Activated CD4-positive, alpha-beta T cell treated with anti-CD3 and anti-CD28 coated beads, Interleukin-2, amount 10 ng/mL, durations not matched to agents 24 days and 14 days (primary cell): ENCODE results near the gene CR1L. TPM values are rescaled to one million over a fixed set of nuclear protein-coding genes. Genes with fewer than 3 reads are reported as not detected.
"Not testable (repeated sequence)": the region's sequence is repeated elsewhere in the genome, so short reads cannot be mapped to it uniquely, and the experiment has no call there.

ENCODE experiments used
- DNase-seq: peaks from one replicate; pipeline ENCODE4 v3.0.0; 2022
- H3K27ac Mint-ChIP-seq: one replicate; pipeline ENCODE4 v1.8.0; 2022; ENCODE audit warnings: mild to moderate bottlenecking, mixed read lengths
- H3K27me3 Mint-ChIP-seq: one replicate; pipeline ENCODE4 v1.8.0; 2022; ENCODE audit warnings: mixed read lengths
- H3K36me3 Mint-ChIP-seq: one replicate; pipeline ENCODE4 v1.8.0; 2022; ENCODE audit warnings: low read depth, mild to moderate bottlenecking, mixed read lengths
- H3K4me1 Mint-ChIP-seq: one replicate; pipeline ENCODE4 v1.8.0; 2021; ENCODE audit warnings: mixed read lengths
- H3K4me3 Mint-ChIP-seq: one replicate; pipeline ENCODE4 v1.8.0; 2022; ENCODE audit warnings: mild to moderate bottlenecking, moderate library complexity, mixed read lengths
- H3K9me3 Mint-ChIP-seq: one replicate; pipeline ENCODE4 v1.8.0; 2021; ENCODE audit warnings: mixed read lengths
- intact Hi-C: fragments of 100-400 bp; cut with micrococcal nuclease; formaldehyde crosslinking; loops from one replicate; pipeline ENCODE4 v1.15.1; 2023
- total RNA-seq: library from RNA; stranded (reverse); gene quantifications from 2 replicates; pipeline ENCODE4 v1.2.3, GENCODE V29; 2022

Gene CR1L
- total RNA-seq = not detected in 2 replicates

DNA sequence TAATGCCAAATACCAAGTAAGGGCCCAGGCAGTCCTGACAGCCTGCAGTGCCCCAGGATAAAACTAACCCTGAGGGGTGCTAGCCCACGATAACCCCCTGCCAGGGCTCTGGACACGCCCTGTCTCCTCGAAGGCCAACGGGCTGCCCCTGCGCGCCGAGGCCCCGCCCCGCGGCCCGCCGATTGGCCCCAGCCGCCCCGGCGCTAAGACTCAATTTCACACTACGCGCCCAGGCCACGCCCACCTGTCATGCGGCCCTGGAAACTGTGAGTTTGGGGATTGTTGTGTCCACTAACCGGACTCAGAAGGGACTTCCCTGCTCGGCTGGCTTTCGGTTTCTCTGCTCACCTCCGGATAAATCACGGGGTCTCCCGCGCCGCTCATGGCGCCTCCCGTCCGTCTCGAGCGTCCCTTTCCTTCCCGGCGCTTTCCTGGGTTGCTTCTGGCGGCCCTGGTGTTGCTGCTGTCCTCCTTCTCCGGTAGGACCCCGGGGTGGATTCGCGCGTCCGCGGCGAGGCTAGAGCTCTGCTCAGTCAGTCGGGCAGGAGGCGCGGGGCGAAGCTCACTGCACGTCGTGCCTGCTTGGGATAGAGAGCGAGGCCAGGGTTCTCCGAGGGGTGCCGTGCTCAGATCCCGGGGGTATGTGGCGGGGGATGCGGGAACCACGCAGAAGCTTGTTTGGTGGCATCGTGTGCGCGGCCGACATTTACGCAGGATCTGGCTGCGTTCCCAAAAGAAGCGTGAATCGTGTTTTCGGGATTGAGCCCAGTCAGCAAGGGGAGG lies at the start of gene CR1L:
Gene CR1L (plus strand): TSS at position 282 of the 783 bp plus-strand sequence. CDS start 101 bp downstream, at position 383.
- peak; percentile 94 for DNase-seq
- Mint-ChIP-seq H3K4me1 (peaks cover 5% of the 10 kb centered on the region), H3K27ac (no peak within 1 kb of the TSS), H3K27me3 (peaks cover 52% of the 10 kb centered on the region), H3K9me3 (no peaks in the 10 kb centered on the region), H3K36me3 (no peaks in the 10 kb centered on the region), H3K4me3 (peak within 1 kb of the TSS; percentile 69)
- intact Hi-C loops = loop anchor here (5.0 kb wide), 1 partner anchor 152 kb away; no protein-coding TSS in a partner anchor

DNA sequence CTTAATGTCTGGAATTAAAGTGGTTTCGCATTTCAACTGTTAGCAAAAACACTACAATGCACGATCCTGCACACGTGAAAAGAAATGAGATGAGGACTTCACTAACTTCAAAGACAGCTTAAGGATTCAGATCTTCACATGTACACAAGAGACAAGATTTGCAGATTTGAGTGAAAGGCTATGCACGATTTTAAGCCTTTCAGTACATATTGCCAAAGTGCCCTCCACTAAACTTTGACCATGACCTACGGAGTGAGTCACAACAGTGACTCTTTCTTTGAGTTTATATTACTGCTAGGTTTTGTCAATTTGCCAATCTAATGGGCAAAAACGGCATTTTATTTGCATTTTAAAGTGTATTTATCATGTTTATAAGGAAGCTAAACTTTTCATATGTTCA lies 41.2 kb upstream of the CR1L start:
- Mint-ChIP-seq H3K9me3 (no peaks in the 10 kb centered on the region), H3K27ac (no peak overlapping the region), H3K4me3 (no peak overlapping the region), H3K27me3 (peaks cover 35% of the 10 kb centered on the region), H3K36me3 (no peaks in the 10 kb centered on the region), H3K4me1 (no peaks in the 10 kb centered on the region)
- intact Hi-C loops = no loop called here
- no peak for DNase-seq

DNA sequence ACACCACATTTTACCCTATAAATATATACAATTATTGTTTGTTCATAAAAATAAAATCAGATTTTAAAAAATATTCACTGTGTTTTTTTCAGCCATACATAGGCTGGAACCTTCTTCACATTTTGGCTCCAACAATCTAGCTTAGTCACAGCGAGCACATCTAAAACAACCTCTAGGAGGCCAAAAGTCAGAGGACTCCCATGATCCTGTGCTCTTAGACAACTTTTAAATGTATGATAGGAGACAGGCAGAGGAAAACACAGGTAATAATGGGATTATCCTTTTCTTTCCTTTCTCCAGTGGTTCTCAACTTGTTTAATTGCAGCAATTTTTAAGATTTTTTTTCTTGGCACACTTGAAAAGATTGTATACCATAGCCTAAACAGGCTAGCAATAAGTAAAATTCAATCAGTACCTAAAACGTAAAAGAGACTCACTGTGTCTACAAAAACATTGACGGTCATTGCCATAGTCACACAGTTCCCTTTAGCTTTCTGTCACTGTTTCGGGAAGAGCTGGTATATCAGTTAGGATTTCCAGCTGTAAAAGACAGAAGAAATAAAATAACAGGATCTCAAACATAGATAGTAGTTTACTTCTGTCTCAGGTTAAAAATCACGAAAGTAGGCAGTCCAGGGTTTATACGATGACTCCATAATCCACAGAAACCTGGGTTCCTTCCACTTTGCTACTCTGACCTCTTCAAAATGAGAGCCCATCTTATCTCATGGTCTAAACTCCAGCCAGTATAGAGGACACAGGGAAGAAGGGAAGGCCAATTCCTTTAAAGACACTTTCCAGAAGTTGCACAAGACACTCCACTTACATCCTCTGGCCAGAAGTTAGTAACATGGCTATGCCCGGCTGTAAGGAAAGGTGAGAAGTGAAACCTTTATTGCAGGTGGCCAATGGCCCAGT lies 39.2 kb upstream of the CR1L start:
- no peak overlapping the region for H3K27ac Mint-ChIP-seq
- no peaks in the 10 kb centered on the region for H3K9me3 Mint-ChIP-seq
- peaks cover 29% of the 10 kb centered on the region for H3K27me3 Mint-ChIP-seq
- no peak for DNase-seq
- H3K4me3 Mint-ChIP-seq = no peak overlapping the region
- intact Hi-C loops = no loop called here
- H3K4me1 Mint-ChIP-seq = no peaks in the 10 kb centered on the region
- no peaks in the 10 kb centered on the region for H3K36me3 Mint-ChIP-seq

DNA sequence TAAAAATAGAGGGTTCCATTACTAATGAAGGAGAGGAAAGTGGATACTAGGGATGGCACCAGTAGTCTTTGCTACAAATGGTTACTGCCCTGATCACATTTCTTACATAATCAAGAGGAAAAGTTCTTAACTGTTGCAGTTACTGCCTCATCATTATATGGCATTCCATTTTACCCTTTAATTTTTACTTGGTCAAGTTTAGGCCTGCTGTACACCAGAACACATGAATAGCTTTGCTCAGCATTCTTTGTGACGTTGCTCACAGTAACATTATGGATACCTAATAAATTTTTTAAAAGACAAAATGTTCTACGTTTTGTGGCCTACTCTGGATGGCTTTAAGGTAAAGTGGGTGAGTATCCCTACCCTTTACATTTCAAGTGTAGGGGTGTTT lies 38.6 kb upstream of the CR1L start:
- Mint-ChIP-seq H3K4me1 (no peaks in the 10 kb centered on the region), H3K36me3 (no peaks in the 10 kb centered on the region), H3K9me3 (no peaks in the 10 kb centered on the region), H3K4me3 (no peak overlapping the region), H3K27ac (no peak overlapping the region), H3K27me3 (peaks cover 29% of the 10 kb centered on the region)
- DNase-seq = no peak
- intact Hi-C loops = no loop called here

GRCh38 chr1:207612762-207613161 lies 32.2 kb upstream of the CR1L start:
- Mint-ChIP-seq H3K9me3 (no peaks in the 10 kb centered on the region), H3K27ac (no peak overlapping the region), H3K4me3 (no peak overlapping the region), H3K27me3 (peaks cover 12% of the 10 kb centered on the region), H3K36me3 (no peaks in the 10 kb centered on the region), H3K4me1 (no peaks in the 10 kb centered on the region)
- intact Hi-C loops = no loop called here
- DNase-seq = no peak

DNA sequence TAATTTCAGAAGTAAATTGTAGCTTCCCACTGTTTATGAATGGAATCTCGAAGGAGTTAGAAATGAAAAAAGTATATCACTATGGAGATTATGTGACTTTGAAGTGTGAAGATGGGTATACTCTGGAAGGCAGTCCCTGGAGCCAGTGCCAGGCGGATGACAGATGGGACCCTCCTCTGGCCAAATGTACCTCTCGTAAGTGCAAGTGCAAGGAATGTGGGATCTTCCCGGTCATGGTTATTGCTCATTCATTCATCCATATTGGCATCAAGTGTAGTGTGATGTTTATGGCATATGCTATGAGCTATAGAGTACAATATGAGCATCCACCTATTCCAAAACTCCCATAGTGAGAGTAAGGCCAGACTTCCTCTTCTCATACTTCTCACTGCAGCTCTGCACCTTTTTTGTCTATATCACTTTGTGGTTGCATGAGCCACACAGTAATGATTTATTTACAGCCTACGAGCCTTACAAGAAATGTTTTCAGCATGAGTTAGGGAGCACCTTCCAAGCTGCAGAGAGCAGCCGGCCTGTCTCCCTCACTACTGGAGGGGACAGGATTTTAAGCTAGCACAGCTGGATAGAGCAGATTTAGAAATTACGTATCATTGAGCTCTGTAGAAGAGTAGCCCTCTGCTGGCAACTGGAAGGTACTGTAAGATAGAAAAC lies 24.9 kb upstream of the CR1L start:
- Mint-ChIP-seq H3K9me3 (no peaks in the 10 kb centered on the region), H3K36me3 (no peaks in the 10 kb centered on the region), H3K27me3 (peaks cover 20% of the 10 kb centered on the region), H3K4me3 (no peak overlapping the region), H3K4me1 (no peaks in the 10 kb centered on the region), H3K27ac (no peak overlapping the region)
- DNase-seq = peak; percentile 68
- intact Hi-C loops = no loop called here

DNA sequence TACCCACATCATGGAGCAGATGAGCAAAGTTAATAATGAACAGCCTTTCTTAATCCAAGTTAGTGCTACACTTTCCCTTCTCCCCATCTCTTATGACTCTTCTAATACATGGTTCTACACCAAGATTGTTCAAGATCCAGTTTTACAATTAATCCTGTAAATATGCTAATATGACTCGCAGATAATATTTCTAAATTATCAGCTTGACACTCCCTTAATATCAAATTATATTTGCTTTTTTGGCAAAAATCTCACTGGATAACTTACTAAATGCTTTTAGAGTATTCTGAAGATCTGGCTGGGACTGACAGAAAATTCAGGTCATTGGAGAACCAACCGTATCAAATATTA lies 24.4 kb upstream of the CR1L start:
- no peaks in the 10 kb centered on the region for H3K4me1 Mint-ChIP-seq
- H3K27ac Mint-ChIP-seq = no peak overlapping the region
- peaks cover 21% of the 10 kb centered on the region for H3K27me3 Mint-ChIP-seq
- intact Hi-C loops = no loop called here
- H3K9me3 Mint-ChIP-seq = no peaks in the 10 kb centered on the region
- DNase-seq = no peak
- H3K4me3 Mint-ChIP-seq = no peak overlapping the region
- no peaks in the 10 kb centered on the region for H3K36me3 Mint-ChIP-seq

DNA sequence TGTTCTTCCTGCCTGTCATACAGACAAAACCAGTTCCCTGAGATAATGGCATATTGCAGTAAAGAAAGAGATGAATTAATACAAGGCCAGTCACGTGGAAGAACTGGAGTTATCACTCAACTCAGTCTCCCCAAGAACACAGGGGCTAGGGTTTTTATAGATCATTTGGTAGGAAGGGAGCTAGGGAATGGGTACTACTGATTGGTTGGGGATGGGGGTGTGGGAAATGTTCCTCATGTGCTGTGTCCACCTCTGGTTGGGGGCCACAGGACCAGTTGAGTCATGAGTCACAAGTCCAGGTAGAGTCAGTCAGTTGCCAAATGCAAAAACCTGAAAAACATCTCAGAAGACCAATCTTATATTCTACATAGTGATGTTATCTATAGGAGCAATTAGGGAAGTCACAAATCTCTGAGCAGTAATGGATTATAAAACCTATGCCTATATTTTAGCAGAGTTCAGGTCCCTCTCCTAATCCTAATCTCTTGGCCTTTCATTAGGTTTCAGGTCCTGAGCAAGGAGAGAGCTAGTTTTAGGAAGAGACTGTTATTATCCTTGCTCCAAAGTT lies 19.3 kb upstream of the CR1L start:
- H3K27me3 Mint-ChIP-seq = peaks cover 18% of the 10 kb centered on the region
- H3K4me1 Mint-ChIP-seq, H3K27ac Mint-ChIP-seq, intact Hi-C loops, H3K4me3 Mint-ChIP-seq, DNase-seq, H3K36me3 Mint-ChIP-seq, H3K9me3 Mint-ChIP-seq: not testable (repeated sequence)

- no peak overlapping the region for H3K4me3 Mint-ChIP-seq
- H3K27me3 Mint-ChIP-seq = peaks cover 20% of the 10 kb centered on the region
- intact Hi-C loops = no loop called here
- no peak overlapping the region for H3K27ac Mint-ChIP-seq
- no peak for DNase-seq
- H3K36me3 Mint-ChIP-seq = no peaks in the 10 kb centered on the region
- H3K9me3 Mint-ChIP-seq = no peaks in the 10 kb centered on the region
- H3K4me1 Mint-ChIP-seq = no peaks in the 10 kb centered on the region
Measured at GRCh38 chr1:207626972-207627337, 18.0 kb upstream of the CR1L start.

DNA sequence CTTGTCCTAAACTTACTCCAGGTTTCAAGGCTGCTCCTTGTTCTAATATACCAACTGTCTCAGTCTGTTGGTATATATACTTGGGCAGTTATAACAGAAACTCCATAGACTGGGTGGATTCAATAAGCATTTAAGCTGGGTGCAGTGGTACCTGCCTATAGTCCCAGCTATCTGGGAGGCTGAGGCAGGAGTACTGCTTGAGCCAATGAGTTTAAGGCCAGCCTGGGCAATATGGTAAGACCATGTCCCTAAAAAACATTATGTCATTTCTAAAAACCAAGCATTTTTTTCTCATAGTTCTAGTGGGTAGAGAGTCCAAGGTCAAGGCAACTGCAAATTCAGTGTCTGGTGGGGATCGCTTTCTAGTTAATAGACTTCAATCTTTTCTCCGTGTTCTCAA lies 17.4 kb upstream of the CR1L start:
- intact Hi-C loops = no loop called here
- DNase-seq = no peak
- Mint-ChIP-seq H3K4me3 (no peak overlapping the region), H3K9me3 (no peaks in the 10 kb centered on the region), H3K27ac (no peak overlapping the region), H3K36me3 (no peaks in the 10 kb centered on the region), H3K4me1 (no peaks in the 10 kb centered on the region), H3K27me3 (peaks cover 19% of the 10 kb centered on the region)

DNA sequence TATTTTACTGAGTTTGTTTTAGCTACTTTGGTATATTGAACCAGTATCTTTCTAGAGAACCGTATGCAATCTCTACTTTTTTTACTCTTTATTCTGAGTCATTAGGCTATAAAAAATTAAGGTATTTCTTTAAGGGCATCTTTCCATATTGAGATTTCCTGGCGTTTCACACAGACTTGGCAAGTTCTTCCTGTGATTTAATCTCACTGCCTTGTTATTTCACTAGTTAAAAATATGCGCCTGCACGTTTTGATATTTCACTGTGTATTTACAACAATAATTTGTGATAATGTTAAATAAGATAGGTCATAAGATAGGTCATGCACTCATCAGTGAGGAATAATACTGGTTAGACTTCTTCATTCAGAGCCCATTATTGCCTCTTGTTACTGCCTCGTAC lies 16.2 kb upstream of the CR1L start:
- intact Hi-C loops = no loop called here
- Mint-ChIP-seq H3K36me3 (no peaks in the 10 kb centered on the region), H3K27me3 (peaks cover 16% of the 10 kb centered on the region), H3K27ac (no peak overlapping the region), H3K4me1 (no peaks in the 10 kb centered on the region), H3K4me3 (no peak overlapping the region), H3K9me3 (no peaks in the 10 kb centered on the region)
- DNase-seq = no peak

DNA sequence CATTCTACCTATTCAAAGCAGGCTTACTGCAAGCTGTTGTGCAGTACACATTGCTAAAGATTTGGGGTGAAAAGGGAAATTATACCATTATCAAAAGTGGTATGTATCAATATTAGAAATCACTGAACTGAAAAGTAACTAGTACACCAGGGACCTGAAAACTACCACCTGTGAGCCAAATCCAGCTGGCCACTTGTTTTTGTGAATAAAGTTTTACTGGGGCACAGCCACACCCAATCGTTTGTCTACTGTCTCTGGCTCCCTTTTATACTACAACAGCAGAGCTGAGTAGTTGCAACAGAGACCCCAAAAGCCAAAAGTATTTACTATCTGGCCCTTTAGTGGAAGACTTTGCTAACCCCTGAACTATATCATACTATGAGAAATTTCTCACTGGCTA lies 13.8 kb upstream of the CR1L start:
- intact Hi-C loops = no loop called here
- Mint-ChIP-seq H3K4me3 (no peak overlapping the region), H3K36me3 (no peaks in the 10 kb centered on the region), H3K27ac (no peak overlapping the region), H3K27me3 (peaks cover 17% of the 10 kb centered on the region), H3K9me3 (no peaks in the 10 kb centered on the region), H3K4me1 (no peaks in the 10 kb centered on the region)
- DNase-seq = no peak

DNA sequence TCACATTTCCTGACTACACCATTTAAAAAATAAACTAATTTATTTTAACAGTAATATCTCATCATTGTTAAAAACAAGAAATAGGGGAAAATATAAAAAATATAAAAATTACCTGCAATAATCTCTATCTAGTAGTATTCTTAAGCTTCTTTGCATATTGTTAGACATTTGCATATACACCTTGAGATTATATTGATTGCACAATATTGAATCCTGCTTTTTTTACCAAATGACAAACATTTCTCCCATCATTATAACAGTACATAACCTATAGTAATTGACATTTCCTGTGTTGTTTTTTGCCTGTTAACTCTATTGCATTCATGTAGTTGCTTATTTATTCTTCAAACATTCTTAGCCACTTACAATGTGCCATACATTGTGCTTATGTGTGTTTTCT lies 11.7 kb upstream of the CR1L start:
- no peaks in the 10 kb centered on the region for H3K9me3 Mint-ChIP-seq
- H3K27ac Mint-ChIP-seq = no peak overlapping the region
- H3K36me3 Mint-ChIP-seq = no peaks in the 10 kb centered on the region
- intact Hi-C loops = no loop called here
- no peak for DNase-seq
- no peak overlapping the region for H3K4me3 Mint-ChIP-seq
- no peaks in the 10 kb centered on the region for H3K4me1 Mint-ChIP-seq
- H3K27me3 Mint-ChIP-seq = peaks cover 14% of the 10 kb centered on the region
